ENCODE data around the gene OSCP1.
A peak's percentile ranks its signal among the peaks of the same experiment; 100 is the strongest.

The OSCP1 gene

DNA sequence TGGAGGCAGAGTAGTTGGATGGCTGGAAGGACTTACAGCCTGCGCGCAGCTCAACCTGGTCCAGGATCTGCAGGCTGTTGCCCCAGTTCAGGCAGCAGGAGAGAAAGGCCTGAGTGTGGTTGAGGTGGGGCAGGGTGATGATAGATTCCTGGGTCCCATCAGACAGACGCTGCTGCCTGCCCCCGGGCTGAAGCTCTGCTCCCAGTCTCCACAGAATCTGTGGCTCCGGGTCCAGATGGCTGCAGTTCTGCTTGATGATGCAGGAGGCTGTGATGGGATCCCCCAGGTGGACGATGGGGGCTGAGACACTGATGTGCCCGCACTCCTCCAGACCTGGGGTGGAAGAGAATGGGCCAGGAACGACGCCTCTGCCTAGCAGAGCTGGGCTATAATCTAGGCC lies 25.1 kb upstream of the OSCP1 start:
- DNase-seq: no peak

- no peak for DNase-seq
Observed at GRCh38 chr1:36472656-36473055, 22.4 kb upstream of the OSCP1 start.

DNA sequence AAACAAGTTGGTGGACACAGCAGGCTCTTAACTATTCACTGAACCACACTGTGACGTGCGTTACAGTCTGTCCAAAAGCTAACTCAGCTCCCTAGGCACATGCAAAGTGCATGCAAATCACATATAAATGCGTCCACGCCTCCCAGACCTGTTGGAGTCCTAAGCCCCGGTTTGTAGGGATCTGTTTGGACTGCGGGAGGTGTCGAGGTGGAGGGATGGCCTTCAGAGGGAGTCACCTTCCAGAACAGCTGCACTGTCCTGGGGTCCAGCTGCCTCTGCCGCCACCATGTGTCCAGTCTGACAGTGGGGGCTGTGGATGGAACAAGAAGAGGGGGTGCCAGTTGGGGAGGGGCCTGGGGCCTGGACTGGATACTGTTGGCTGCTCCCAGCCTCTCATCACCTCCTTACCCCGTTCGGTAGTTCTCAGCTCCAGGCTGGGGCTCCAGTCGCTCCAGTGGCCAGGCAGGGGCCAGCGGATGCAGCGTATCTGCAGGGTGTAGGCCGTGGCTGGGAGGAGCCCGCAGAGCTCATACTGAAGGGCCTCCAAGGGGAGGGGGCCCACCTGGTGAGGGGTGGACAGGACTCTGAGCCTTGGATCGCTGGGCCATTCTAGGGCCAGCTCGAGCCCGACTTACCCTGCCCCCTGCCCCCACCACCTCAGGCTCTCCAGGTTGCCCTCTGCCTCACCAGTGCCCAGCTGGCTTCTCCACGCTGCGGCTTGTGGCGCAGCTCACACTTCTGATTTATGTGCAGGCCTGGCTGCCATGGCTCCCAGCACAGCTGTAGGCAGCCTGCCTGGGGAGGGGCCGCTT lies 21.8 kb upstream of the OSCP1 start:
- no peak for DNase-seq

GRCh38 chr1:36469163-36469562 lies 18.9 kb upstream of the OSCP1 start:
- no peak for DNase-seq

DNA sequence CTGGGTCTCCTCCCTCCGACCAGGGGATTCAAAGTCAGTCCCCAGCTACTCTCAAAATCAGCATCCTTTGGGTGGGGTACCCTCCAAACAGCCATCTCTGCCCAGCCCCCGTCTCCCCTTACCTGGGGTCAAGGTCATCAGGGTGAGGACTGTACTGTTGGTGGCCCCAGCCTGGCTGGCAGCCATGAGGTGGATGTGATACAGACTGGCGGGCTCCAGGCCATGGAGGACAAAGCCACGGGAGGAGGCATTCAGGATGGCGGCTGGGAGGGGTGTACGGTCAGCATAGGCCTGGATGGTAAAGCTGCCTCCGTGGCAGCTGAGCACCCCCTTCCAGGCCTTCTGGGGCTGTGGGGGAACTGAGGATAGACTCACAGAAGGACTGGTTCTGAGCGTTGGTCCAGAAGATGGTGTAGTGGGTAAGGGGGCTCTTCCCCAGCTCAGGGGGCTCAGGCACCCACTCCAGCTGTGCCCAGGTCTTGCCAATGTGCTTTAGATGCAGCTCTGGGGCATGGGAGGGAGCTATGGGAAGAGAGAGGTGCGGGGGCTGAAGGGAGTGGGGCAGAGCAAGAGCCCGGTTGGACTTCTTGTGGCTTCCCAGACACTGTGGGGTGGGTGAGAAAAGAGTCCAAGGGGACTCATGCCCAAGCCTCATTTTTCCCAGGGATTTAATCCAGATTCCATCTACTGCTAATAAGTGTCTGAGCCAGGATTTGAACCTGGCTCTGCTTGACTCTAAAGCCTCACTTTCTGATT lies 17.6 kb upstream of the OSCP1 start:
- DNase-seq: no peak

DNA sequence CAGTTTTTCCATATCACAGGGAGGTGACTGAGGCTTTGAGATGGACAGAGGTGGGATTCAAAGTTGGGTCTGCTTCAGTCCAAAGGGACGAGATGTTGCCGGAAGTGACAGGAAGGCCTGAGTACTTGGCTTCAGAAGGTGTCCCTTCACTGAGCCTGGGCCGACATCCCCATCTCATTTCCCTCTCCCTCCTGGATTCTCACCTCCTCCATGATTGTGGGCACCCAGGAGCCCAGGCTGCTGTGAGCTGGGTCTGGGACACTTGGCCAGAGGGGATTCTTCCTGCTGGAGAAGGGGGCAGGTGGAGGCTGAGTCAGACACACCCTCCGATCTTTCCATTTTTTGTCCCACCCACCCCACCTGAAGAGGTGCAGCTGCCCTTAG lies 16.8 kb upstream of the OSCP1 start:
- no peak for DNase-seq

- no peak for DNase-seq
Observed at GRCh38 chr1:36466370-36467026, 16.2 kb upstream of the OSCP1 start.

GRCh38 chr1:36465731-36466369 lies 15.6 kb upstream of the OSCP1 start:
- no peak for DNase-seq

GRCh38 chr1:36464605-36465393 lies 14.5 kb upstream of the OSCP1 start:
- DNase-seq: peak in 1 of 14 donors; percentile 72

DNA sequence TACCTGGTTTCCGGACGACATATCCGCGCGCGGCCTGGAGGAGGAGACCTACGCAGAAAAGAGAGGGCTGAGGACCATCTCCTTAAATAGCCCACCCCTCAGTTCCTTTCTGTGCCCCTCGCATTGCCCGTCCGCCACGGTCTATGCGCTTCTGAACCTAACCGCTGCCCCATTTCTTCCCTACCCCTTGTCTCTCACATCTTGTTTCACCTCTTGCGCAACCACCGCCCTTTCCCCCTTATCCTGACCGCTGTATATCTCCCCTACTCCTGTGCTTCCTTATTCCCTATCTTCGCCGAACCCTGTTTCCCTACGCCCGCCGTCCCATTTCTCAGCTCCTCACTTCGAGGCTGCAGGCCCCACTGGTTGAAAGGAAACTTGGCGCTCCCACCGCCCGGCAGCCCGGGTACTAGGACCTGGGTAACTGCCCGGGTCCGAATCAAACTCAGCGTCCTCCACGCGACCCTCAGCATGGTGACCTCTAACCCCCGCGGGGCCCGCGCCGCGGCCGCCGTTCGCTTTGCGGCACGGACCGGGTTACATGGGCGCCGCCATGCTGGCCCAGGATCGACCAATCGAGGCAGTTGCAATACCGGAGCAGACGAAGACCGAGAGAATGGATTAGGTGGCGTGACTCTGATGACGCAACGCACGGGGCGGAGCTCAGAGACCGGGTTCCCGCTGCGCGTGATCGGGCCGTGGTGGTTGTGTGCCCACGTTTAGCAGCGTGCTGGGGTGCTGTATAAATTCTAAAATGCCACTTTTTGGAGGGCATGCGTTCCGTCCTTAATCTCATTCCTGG lies 13.8 kb upstream of the OSCP1 start, which contains the start of gene MRPS15:
Gene MRPS15 (minus strand): TSS at position 582 of the 802 bp plus-strand sequence. CDS start 109 bp downstream, at position 473.
- DNase-seq: peak; percentile 43 to 95 (median 90)

DNA sequence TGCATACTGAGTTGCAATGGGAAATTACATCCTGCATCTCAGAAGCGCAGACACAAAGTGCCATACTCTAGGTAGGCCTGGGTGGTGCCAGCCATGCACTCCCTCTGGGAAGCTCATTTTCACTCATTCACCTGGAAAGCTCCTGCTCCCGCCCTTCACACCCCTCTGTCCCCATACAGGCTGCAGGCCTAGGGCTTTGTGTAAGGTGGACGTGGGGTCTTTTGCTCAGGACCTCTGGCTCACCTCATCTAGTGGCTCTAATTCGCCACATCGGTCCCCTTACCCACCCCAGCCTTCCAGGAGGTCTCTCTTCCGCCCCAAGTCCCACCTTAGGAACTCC lies 13.2 kb upstream of the OSCP1 start:
- no peak for DNase-seq

GRCh38 chr1:36458910-36459309 lies 8.7 kb upstream of the OSCP1 start:
- no peak for DNase-seq

DNA sequence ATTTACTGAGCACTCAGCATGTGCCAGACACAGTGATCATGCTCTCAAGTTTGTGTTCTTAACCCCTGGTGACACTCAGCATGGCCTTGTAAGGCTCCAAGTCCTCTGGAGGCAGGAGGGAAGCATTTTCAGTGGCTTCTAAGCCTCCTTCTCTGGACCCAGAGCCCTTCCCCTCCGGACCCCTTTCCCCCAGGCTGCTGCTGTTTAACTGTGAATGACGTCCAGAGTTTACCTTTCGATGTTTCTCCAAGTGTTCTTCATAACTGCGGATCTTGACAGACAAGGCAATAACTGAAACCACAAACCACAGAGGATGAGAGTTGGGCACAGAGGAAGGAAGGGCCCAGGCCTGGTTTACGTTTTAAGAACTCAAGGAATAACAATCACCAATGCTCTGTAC lies 7.4 kb upstream of the OSCP1 start:
- no peak for DNase-seq

DNA sequence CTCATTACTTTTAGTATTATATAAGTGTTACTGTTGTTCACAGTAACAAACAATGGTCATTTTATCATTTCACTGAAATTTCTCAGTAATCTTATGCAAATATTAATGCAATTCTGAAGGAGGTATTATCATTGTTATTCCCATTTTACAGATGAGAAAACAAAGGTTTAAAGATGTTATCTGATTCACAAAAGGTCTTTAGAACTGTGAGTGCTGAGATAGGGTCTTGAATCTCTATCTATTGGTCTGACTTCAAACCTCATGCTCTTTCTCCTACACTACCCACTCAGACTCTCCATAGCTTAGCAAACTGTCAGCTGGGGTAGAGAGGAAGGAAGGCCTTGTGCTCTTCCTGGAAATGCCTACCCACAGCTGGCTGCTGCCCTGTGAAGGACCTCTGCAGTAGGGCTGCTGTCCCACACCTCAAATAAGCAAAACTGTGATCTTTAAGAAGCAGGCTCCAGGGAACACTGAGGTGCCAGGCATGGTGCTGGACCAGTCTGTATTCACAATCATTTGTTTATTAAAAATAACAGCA lies 6.2 kb upstream of the OSCP1 start:
- no peak for DNase-seq

- no peak for DNase-seq
Observed at GRCh38 chr1:36455386-36455785, 5.1 kb upstream of the OSCP1 start.

- DNase-seq: no peak
Observed at GRCh38 chr1:36453600-36454388, 3.5 kb upstream of the OSCP1 start.

DNA sequence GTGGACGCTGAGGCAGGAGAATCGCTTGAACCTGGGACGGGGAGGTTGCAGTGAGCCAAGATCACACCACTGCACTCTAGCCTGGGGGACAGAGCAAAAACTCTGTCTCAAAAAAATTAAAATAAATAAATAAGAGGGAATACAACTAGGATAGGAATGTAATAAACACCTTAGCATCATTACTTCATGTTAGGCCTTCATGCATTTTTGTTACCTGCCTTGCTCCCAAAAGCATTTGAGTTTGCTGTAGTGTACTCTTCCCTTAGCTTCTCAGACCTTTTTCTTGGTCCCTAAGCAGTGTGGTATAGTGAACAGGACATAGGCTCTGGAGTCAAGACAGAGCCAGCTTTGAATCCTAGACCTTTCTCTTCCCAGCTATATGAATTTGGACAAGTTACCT lies 2.8 kb upstream of the OSCP1 start:
- no peak for DNase-seq

DNA sequence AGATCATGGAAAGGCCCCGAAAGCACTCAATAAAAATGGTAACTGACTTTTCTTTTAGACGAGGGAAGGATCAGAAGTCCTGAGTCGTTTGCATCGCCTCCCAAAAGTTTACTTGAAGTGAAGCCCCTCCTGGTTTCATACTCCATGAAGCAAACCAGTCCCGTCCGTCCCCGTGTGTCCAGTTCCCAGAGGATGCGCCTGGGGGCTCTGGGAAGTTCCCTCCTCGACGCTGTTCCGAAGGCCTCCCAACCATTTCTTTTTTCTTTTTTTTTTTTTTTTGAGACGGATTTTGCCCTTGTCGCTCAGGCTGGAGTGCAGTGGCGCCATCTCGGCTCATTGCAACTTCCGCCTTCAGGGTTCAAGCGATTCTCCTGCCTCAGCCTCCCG lies 661 bp upstream of the OSCP1 start:
- DNase-seq: no peak

DNA sequence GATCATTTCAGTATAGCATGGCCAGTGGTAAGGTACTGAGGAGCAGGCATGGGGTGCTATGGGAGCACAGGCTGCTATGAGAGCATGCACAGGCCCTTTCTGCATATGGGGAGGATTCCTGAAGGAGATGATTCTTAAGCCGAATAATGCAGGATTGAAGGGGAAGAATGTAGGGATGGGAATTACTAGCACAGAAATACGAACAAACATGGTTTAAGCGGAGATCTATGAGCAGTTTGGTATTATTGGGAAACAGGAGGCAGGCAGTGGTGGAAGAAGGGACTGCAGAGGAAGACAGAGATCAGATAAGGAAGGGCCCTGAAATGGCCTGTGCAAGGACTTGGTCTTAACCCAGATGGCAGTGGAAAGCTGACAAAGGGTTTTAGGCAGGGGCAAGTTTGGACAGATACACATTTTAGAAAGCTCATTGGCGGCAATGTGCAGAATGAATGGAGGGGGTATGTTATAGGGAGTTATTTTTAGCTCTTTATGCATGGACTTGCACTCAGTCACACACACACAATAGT lies 1.7 kb downstream of the OSCP1 start:
- no peak for DNase-seq

DNA sequence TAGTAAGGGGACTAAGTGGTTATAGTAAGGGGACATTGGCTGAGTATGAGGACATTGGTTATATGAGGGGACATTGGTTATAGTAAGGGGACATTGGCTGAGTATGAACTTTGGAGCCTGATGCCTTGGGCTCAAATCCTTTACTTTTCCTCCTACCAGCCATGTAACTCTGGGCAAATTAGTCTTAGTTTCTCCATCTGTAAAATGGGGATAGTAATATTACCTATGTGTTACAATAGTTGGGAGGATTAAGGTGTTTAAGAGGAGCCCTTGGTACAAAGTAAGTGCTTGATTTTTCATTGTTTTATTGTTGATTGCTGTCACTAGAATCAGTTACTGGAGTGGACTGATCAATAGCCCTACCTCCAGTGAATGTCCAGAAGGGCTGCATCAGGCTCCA lies 2.8 kb downstream of the OSCP1 start:
- no peak for DNase-seq
